ENCODE measurements around the gene RTN4R.
"Not testable (repeated sequence)": the region's sequence is repeated elsewhere in the genome, so short reads cannot be mapped to it uniquely, and the experiment has no call there.

The RTN4R gene

GRCh38 chr22:20268279-20269012 is at the start of gene RTN4R:
Gene RTN4R (minus strand): TSS chr22:20268318. CDS start chr22:20268092, 226 bp downstream.
- DNase-seq (ENCODE audit: extremely low read depth in 1 of 2, low read depth in 1 of 2), result peak in 1 of 2 donors; percentile 42

GRCh38 chr22:20317402-20318042 is 49.4 kb upstream of the RTN4R start:
- DNase-seq (ENCODE audit: extremely low read depth in 1 of 2, low read depth in 1 of 2), result not testable (repeated sequence)

- no peak for DNase-seq (ENCODE audit: extremely low read depth in 1 of 2, low read depth in 1 of 2)
These were observed 48.8 kb upstream of the RTN4R start for GRCh38 chr22:20316844-20317401.

- DNase-seq (ENCODE audit: extremely low read depth in 1 of 2, low read depth in 1 of 2), result no peak
These were observed 48.2 kb upstream of the RTN4R start for GRCh38 chr22:20316217-20316843.

GRCh38 chr22:20315337-20316216 is 47.5 kb upstream of the RTN4R start:
- DNase-seq (ENCODE audit: extremely low read depth in 1 of 2, low read depth in 1 of 2), result no peak

GRCh38 chr22:20314741-20315336 is 46.7 kb upstream of the RTN4R start:
- DNase-seq (ENCODE audit: extremely low read depth in 1 of 2, low read depth in 1 of 2), result not testable (repeated sequence)

GRCh38 chr22:20314206-20314605 is 46.1 kb upstream of the RTN4R start:
- DNase-seq (ENCODE audit: extremely low read depth in 1 of 2, low read depth in 1 of 2), result not testable (repeated sequence)

GRCh38 chr22:20313306-20314077 is 45.4 kb upstream of the RTN4R start:
- not testable (repeated sequence) for DNase-seq (ENCODE audit: extremely low read depth in 1 of 2, low read depth in 1 of 2)

- no peak for DNase-seq (ENCODE audit: extremely low read depth in 1 of 2, low read depth in 1 of 2)
These were observed 44.5 kb upstream of the RTN4R start for GRCh38 chr22:20312396-20313191.

- not testable (repeated sequence) for DNase-seq (ENCODE audit: extremely low read depth in 1 of 2, low read depth in 1 of 2)
These were observed 43.3 kb upstream of the RTN4R start for GRCh38 chr22:20311249-20312062.

GRCh38 chr22:20310773-20311172 is 42.7 kb upstream of the RTN4R start:
- not testable (repeated sequence) for DNase-seq (ENCODE audit: extremely low read depth in 1 of 2, low read depth in 1 of 2)

GRCh38 chr22:20310180-20310579 is 42.1 kb upstream of the RTN4R start:
- not testable (repeated sequence) for DNase-seq (ENCODE audit: extremely low read depth in 1 of 2, low read depth in 1 of 2)

- not testable (repeated sequence) for DNase-seq (ENCODE audit: extremely low read depth in 1 of 2, low read depth in 1 of 2)
These were observed 40.9 kb upstream of the RTN4R start for GRCh38 chr22:20308806-20309650.

GRCh38 chr22:20307448-20308447 is 39.6 kb upstream of the RTN4R start:
- DNase-seq (ENCODE audit: extremely low read depth in 1 of 2, low read depth in 1 of 2), result not testable (repeated sequence)

GRCh38 chr22:20306646-20307447 is 38.7 kb upstream of the RTN4R start:
- not testable (repeated sequence) for DNase-seq (ENCODE audit: extremely low read depth in 1 of 2, low read depth in 1 of 2)

Measured in activated CD8-positive, alpha-beta memory T cell treated with anti-CD3 and anti-CD28 coated beads for 1 hour (primary cell).